Liver (tissue), 9 donors: ENCODE results near the gene DENND1C. TPM values are rescaled to one million over a fixed set of nuclear protein-coding genes. Genes with fewer than 3 reads are reported as not detected.

Experiments
- DNase-seq: peaks from one replicate; pipeline ENCODE4 v3.0.0-alpha.2; 2017; ENCODE audit warnings: low spot score
- H3K27ac ChIP-seq, 2 donors: one replicate each; pipeline ENCODE4 v1.7.0; 2013; ENCODE audit warnings: inconsistent platforms in 2 of 2, low read length in 2 of 2, control low read depth in 1 of 2, low read depth in 1 of 2, mild to moderate bottlenecking in 1 of 2
- H3K27me3 ChIP-seq, 4 donors: one replicate each; pipeline versions ENCODE4 v1.6.1 to v1.7.0; 2013; ENCODE audit warnings: low read length in 3 of 4, inconsistent platforms in 1 of 4, mild to moderate bottlenecking in 1 of 4, moderate library complexity in 1 of 4; ENCODE audit not compliant: control insufficient read depth in 4 of 4, insufficient read depth in 4 of 4
- H3K36me3 ChIP-seq, 4 donors: one replicate each; pipeline versions ENCODE4 v1.6.1 to v1.7.0; 2013; ENCODE audit warnings: low read length in 3 of 4, mild to moderate bottlenecking in 3 of 4, low read depth in 1 of 4, moderate library complexity in 1 of 4; ENCODE audit not compliant: control insufficient read depth in 4 of 4, insufficient read depth in 3 of 4
- H3K4me1 ChIP-seq, 4 donors: one replicate each; pipeline versions ENCODE4 v1.6.1 to v1.7.0; 2013; ENCODE audit warnings: low read length in 3 of 4, mild to moderate bottlenecking in 3 of 4, moderate library complexity in 1 of 4; ENCODE audit not compliant: control insufficient read depth in 4 of 4, insufficient read depth in 4 of 4
- H3K4me3 ChIP-seq, 3 donors: one replicate each; pipeline versions ENCODE4 v1.6.1 to v1.7.0; 2013; ENCODE audit warnings: low read length in 3 of 3, control low read depth in 1 of 3, low read depth in 1 of 3, mild to moderate bottlenecking in 1 of 3
- H3K9ac ChIP-seq, 2 donors: one replicate each; pipeline ENCODE4 v1.7.0; 2013; ENCODE audit warnings: low read length in 2 of 2, mild to moderate bottlenecking in 2 of 2, moderate library complexity in 2 of 2, control low read depth in 1 of 2, low read depth in 1 of 2
- H3K9me3 ChIP-seq, 4 donors: one replicate each; pipeline versions ENCODE4 v1.6.1 to v1.7.0; 2013; ENCODE audit warnings: low read length in 3 of 4; ENCODE audit not compliant: control insufficient read depth in 4 of 4
- EGR1 ChIP-seq, 2 donors: IDR thresholded peaks; 2 replicates each; pipeline ENCODE4 v1.6.1; 2016 to 2018; ENCODE audit warnings: antibody characterized with exemption in 2 of 2, low read depth in 2 of 2
- FOXA1 ChIP-seq: IDR thresholded peaks from 2 replicates; pipeline ENCODE4 v1.6.1; 2016; ENCODE audit warnings: antibody characterized with exemption
- FOXA2 ChIP-seq: IDR thresholded peaks from 2 replicates; pipeline ENCODE4 v1.6.1; 2016; ENCODE audit warnings: antibody characterized with exemption
- GABPA ChIP-seq, 2 donors: IDR thresholded peaks in 1 of 2; conservative IDR thresholded peaks in 1 of 2; 2 replicates each; pipeline ENCODE4 v1.6.1; 2016; ENCODE audit warnings: antibody characterized with exemption in 2 of 2, mild to moderate bottlenecking in 1 of 2, moderate library complexity in 1 of 2
- HNF4A ChIP-seq, 2 donors: conservative IDR thresholded peaks; 2 replicates each; pipeline ENCODE4 v1.6.1; 2016; ENCODE audit warnings: antibody characterized with exemption in 2 of 2, mild to moderate bottlenecking in 2 of 2
- HNF4G ChIP-seq: IDR thresholded peaks from 2 replicates; pipeline ENCODE4 v1.6.1; 2016; ENCODE audit warnings: antibody characterized with exemption
- JUND ChIP-seq, 2 donors: IDR thresholded peaks; 2 replicates each; pipeline ENCODE4 v1.6.1; 2016; ENCODE audit warnings: antibody characterized with exemption in 2 of 2
- NR2F2 ChIP-seq: IDR thresholded peaks from 2 replicates; pipeline ENCODE4 v1.6.1; 2016; ENCODE audit warnings: antibody characterized with exemption
- RAD21 ChIP-seq, 2 donors: IDR thresholded peaks; 2 replicates each; pipeline ENCODE4 v1.6.1; 2016; ENCODE audit warnings: antibody characterized with exemption in 2 of 2, mild to moderate bottlenecking in 2 of 2
- RXRA ChIP-seq, 2 donors: IDR thresholded peaks; 2 replicates each; pipeline ENCODE4 v1.6.1; 2017 to 2018; ENCODE audit warnings: antibody characterized with exemption in 2 of 2, mild to moderate bottlenecking in 1 of 2
- SP1 ChIP-seq: IDR thresholded peaks from 2 replicates; pipeline ENCODE4 v1.6.1; 2018; ENCODE audit warnings: antibody characterized with exemption, mild to moderate bottlenecking
- TAF1 ChIP-seq: conservative IDR thresholded peaks from 2 replicates; pipeline ENCODE4 v1.6.1; 2016; ENCODE audit warnings: antibody characterized with exemption, mild to moderate bottlenecking
- YY1 ChIP-seq: IDR thresholded peaks from 2 replicates; pipeline ENCODE4 v1.6.1; 2016; ENCODE audit warnings: antibody characterized with exemption, mild to moderate bottlenecking
- WGBS: extraction: QIAGEN DNeasy Blood & Tissue Kit; methylation state at CpG from one replicate; pipeline ENCODE4 v1.1.7; 2013; 5-methylcytosine and 5-hydroxymethylcytosine counted together
- polyA plus RNA-seq, 2 donors: library from polyadenylated mRNA; stranded (reverse) in 1 of 2; unstranded in 1 of 2; fragments of 200-250 nt in 1 of 2; fragments of >200 nt in 1 of 2; fragmentation: Nextera tagmentation in 1 of 2; extraction: Ambion mirVana in 1 of 2; gene quantifications; one replicate each; pipeline versions ENCODE4 v1.2.1 to v1.2.3, GENCODE V29; 2013 to 2015
- total RNA-seq, 2 donors: library from RNA; depleted of rRNA; stranded (reverse); fragments of >200 nt; gene quantifications; one replicate each; pipeline ENCODE4 v1.2.3, GENCODE V29; 2014
- TF ChIP-seq, protein P1 (sequence below): fragments of 150-350 bp; IDR thresholded peaks from 2 replicates; pipeline ENCODE4 v1.5.1; 2017; ENCODE audit warnings: improper control_type of control experiment, low read depth, low read length; ENCODE audit not compliant: missing input control
- TF ChIP-seq, protein P2 (sequence below): IDR thresholded peaks from 2 replicates; pipeline ENCODE4 v1.6.1; 2016; ENCODE audit warnings: antibody characterized with exemption
- TF ChIP-seq, protein P3 (sequence below): IDR thresholded peaks from 2 replicates; pipeline ENCODE4 v1.6.1; 2016; ENCODE audit warnings: antibody characterized with exemption
- TF ChIP-seq, protein P4 (sequence below): IDR thresholded peaks from 2 replicates; pipeline ENCODE4 v1.6.1; 2016; ENCODE audit warnings: antibody characterized with exemption, mild to moderate bottlenecking
- TF ChIP-seq, protein P5 (sequence below): IDR thresholded peaks from 2 replicates; pipeline ENCODE4 v1.6.1; 2016; ENCODE audit warnings: antibody characterized with exemption
- donor health status: healthy.
- donor health status: healthy.
- donor health status: healthy.
- donor health status: healthy.
- donor health status: healthy.

DENND1C gene
- total and polyA plus RNA-seq, 4 donors = 0.99 to 1.5 (median 1.2) TPM

DNA sequence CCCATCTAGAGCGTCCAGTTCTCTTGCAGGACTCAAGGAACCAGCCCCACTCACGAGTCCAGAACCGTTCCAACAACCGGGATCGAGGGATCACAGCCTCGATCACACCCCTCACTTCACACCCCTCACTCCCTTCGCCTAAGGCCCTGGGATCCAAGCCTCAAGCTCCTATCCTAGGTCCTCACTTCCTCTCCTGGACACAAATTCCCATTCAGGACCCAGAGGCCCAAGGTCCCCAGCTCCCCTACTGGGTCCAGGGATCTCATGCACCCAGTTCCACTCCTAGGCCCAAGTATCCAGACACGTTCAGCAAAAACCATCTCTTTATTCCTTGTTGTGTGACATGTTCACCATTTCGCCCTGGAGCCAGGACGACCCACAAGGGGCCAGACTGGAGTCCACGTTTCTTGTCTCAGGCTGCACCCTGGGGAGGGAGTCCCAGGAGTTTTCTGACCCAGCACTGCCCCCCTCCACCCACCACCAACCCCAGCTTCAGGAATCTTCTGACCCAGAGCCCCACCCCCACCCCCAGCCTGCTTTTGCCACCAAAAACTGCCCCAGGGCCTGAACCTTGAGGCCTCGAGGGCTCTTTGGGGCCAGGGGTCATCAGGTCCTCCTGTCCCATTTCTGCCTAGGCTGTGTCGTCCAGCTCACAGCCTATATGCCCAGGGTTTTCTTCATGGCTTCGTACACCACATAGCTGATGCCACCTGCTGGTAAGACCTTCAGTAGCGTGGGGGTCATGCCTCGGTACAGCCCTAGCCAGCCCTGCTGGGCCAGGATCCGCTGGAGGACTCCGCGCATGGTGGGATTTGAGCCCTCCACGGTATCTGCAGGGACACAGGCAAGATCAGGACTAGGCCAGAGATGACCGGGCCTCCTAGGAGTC, 55.6 kb downstream of the DENND1C start:
- Histone ChIP-seq H3K27me3 (no peaks in the 10 kb centered on the region), H3K36me3 (peaks cover under 1 to 7% (median 3%) of the 10 kb centered on the region in 4 donors), H3K9me3 (no peaks in the 10 kb centered on the region), H3K27ac (peak overlapping the region; percentile 47 to 75), H3K4me3 (peak overlapping the region in 2 of 3 donors; percentile 7 to 42), H3K9ac (no peak overlapping the region), H3K4me1 (peaks cover 1 to 32% (median 20%) of the 10 kb centered on the region in 4 donors)
- 95% methylated on average over 21 of the region's 21 CpGs for WGBS
- TF ChIP-seq, protein P1, sequence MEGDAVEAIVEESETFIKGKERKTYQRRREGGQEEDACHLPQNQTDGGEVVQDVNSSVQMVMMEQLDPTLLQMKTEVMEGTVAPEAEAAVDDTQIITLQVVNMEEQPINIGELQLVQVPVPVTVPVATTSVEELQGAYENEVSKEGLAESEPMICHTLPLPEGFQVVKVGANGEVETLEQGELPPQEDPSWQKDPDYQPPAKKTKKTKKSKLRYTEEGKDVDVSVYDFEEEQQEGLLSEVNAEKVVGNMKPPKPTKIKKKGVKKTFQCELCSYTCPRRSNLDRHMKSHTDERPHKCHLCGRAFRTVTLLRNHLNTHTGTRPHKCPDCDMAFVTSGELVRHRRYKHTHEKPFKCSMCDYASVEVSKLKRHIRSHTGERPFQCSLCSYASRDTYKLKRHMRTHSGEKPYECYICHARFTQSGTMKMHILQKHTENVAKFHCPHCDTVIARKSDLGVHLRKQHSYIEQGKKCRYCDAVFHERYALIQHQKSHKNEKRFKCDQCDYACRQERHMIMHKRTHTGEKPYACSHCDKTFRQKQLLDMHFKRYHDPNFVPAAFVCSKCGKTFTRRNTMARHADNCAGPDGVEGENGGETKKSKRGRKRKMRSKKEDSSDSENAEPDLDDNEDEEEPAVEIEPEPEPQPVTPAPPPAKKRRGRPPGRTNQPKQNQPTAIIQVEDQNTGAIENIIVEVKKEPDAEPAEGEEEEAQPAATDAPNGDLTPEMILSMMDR = no peak
- TF ChIP-seq, protein P2, sequence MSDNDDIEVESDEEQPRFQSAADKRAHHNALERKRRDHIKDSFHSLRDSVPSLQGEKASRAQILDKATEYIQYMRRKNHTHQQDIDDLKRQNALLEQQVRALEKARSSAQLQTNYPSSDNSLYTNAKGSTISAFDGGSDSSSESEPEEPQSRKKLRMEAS = no peak
- TF ChIP-seq FOXA2 (no peak), FOXA1 (no peak), HNF4A (conservative IDR thresholded peaks at IDR 0.05) (no peak), RXRA (IDR thresholded peaks at IDR 0.05) (no peak), GABPA (IDR thresholded peaks at IDR 0.05 in 1 of 2, conservative IDR thresholded peaks at IDR 0.05 in 1 of 2) (no peak), EGR1 (IDR thresholded peaks at IDR 0.05; ENCODE audit: low read depth in 2 of 2) (no peak), JUND (IDR thresholded peaks at IDR 0.05) (no peak), SP1 (no peak), NR2F2 (no peak), TAF1 (no peak), HNF4G (no peak), RAD21 (IDR thresholded peaks at IDR 0.05) (no peak), YY1 (no peak)
- TF ChIP-seq, protein P3, sequence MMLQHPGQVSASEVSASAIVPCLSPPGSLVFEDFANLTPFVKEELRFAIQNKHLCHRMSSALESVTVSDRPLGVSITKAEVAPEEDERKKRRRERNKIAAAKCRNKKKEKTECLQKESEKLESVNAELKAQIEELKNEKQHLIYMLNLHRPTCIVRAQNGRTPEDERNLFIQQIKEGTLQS = no peak
- TF ChIP-seq, protein P4, sequence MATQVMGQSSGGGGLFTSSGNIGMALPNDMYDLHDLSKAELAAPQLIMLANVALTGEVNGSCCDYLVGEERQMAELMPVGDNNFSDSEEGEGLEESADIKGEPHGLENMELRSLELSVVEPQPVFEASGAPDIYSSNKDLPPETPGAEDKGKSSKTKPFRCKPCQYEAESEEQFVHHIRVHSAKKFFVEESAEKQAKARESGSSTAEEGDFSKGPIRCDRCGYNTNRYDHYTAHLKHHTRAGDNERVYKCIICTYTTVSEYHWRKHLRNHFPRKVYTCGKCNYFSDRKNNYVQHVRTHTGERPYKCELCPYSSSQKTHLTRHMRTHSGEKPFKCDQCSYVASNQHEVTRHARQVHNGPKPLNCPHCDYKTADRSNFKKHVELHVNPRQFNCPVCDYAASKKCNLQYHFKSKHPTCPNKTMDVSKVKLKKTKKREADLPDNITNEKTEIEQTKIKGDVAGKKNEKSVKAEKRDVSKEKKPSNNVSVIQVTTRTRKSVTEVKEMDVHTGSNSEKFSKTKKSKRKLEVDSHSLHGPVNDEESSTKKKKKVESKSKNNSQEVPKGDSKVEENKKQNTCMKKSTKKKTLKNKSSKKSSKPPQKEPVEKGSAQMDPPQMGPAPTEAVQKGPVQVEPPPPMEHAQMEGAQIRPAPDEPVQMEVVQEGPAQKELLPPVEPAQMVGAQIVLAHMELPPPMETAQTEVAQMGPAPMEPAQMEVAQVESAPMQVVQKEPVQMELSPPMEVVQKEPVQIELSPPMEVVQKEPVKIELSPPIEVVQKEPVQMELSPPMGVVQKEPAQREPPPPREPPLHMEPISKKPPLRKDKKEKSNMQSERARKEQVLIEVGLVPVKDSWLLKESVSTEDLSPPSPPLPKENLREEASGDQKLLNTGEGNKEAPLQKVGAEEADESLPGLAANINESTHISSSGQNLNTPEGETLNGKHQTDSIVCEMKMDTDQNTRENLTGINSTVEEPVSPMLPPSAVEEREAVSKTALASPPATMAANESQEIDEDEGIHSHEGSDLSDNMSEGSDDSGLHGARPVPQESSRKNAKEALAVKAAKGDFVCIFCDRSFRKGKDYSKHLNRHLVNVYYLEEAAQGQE = no peak
- TF ChIP-seq, protein P5, sequence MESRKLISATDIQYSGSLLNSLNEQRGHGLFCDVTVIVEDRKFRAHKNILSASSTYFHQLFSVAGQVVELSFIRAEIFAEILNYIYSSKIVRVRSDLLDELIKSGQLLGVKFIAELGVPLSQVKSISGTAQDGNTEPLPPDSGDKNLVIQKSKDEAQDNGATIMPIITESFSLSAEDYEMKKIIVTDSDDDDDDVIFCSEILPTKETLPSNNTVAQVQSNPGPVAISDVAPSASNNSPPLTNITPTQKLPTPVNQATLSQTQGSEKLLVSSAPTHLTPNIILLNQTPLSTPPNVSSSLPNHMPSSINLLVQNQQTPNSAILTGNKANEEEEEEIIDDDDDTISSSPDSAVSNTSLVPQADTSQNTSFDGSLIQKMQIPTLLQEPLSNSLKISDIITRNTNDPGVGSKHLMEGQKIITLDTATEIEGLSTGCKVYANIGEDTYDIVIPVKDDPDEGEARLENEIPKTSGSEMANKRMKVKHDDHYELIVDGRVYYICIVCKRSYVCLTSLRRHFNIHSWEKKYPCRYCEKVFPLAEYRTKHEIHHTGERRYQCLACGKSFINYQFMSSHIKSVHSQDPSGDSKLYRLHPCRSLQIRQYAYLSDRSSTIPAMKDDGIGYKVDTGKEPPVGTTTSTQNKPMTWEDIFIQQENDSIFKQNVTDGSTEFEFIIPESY = no peak
- no peak for DNase-seq
